GM21619 (cell line): ENCODE measurements around the gene ACACA.

ENCODE experiments used
- ATAC-seq: cut with Tn5 transposase; IDR thresholded peaks from one replicate; pipeline ENCODE4 v1.9.1; 2021; ENCODE audit not compliant: unreplicated experiment

Gene ACACA

DNA sequence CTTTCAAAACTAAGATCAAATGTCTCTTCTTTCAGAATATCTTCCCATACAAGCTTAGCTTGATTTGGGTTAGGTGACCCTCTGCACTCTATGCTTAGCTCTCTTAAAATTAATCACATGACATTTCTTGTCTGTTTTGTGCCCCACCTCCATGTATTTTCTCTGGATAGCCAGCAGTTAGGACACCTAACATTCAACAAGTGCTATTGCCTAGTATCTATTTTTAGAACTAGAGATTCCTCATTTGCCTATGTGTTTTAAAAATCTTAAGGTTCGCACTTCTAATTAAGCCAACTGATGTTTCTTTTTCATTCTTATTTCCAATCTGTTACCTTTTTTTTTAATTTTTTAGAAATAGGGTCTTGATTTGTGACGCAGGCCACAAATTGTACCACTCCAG is 160.6 kb downstream of the ACACA start:
- ATAC-seq = no peak

GRCh38 chr17:37240381-37240780 is 166.3 kb downstream of the ACACA start:
- ATAC-seq = no peak

DNA sequence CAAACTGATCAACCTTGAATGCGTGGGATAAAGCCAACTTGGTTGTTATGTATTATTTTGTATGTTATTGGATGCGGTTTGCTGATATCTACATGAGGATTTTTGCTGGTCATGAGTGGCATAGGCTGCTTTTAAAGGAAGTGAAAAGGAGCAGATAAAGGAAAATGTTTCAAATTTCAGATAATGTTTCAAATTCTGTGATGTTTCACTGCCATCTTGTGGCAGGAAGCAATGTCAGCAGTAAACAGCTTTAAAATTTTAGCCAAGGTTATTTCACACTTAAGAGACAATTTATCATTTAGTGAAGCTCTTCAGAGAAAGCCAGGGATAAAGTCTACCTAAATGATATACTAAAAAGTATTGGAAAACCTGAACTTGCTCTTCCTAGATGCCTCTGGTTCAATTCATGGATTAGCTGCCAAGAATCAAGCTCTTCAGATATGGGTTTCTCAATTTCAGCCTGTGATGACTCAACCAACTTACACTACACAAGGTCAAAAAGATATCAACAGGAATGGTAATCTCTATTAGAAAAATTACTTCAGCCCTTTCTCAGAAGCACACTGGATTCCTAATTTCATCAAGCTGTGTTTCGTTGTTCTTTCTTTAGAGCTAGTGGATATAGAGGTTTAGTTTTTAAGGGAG is 166.8 kb downstream of the ACACA start:
- ATAC-seq = no peak

GRCh38 chr17:37234106-37234505 is 172.5 kb downstream of the ACACA start:
- no peak for ATAC-seq

GRCh38 chr17:37233036-37233435 is 173.6 kb downstream of the ACACA start:
- ATAC-seq = no peak

DNA sequence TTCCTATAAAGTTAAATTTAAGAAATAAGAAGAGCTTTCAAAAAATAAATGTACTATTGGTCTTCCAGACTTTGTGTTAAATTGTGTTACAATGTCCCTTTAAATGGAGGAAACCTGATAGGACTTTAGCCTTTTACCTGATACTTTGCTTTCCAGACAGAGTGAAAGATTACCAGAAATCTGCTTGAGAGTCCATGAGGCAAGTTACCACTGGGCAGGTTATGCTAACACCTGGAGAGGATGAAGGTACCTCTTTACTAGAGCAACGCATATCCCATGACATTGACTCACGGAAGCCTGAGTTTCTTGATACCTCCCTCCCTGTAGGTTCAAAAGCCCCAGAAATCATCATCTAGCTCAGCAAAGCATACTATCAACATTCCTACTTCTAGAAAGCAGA is 174.7 kb downstream of the ACACA start:
- no peak for ATAC-seq

- no peak for ATAC-seq
Measured at GRCh38 chr17:37230633-37231032, 176.0 kb downstream of the ACACA start.

GRCh38 chr17:37225465-37225864 is 181.2 kb downstream of the ACACA start:
- no peak for ATAC-seq

DNA sequence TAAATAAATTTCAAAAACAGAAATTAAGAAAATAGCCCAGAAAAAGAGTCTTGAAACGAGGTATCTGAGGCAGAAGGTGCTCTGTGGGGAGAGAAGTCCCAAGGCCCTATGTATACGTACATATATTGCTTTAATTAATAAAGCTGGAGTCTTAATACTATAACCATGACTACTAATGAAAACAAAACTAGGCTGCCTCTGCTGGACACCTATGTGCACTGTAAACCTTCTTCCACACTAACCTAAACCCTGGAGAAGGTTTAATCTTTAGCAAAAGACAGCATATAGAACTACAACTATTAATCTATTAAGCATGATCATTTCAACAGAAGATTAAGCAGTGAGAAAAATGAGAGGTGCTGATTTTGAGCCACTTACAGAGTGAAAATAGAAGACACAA is 184.8 kb downstream of the ACACA start:
- ATAC-seq = no peak

DNA sequence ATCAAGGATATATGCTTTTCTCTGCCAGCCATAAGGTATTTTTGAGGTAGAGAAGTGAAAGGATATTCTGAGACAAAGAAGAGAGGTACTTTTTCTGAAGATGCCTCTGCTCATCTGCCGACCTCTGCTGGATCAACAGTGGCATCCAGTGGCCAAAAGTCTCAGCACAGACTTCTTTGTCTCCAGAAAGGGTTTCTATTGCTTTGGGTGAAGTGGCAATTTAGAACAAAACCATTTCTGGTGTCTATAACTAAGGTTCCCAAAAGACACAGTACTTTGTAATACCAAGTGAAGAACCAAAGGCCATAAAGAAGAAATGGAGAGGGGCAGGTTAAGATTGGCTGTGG is 186.1 kb downstream of the ACACA start:
- no peak for ATAC-seq

DNA sequence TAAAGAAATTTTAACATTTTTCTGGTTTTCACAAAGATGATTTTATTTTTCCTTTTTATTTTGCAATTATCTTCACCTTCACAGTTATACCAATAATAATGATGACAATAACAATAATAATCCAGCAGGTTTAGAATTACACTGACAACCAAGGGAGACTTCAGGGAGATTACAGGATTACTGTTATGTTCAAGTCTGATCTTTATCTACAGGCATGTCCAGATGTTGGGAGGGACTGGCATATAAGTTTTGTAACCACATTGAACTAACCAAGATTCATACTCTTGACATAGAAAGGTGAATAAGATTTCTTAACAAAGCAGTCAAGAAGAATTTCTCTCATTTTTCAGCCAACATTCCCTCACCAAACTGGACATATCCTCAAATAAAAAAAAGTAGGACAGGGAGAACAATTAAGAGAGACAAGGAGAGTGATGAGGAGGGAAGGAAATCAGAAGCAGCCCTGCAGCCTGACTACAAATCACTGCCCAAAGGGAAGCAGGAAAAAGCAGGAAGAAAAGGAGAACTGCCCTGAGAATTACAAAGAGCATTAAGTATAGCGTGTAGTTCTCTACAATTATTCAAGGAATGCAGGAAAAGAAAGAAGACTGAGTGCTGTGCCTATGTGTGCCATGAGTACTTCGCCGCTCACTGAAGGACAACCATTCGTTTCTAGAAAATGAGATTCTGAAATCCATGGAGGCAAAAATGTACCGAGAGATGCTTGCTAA is 186.6 kb downstream of the ACACA start:
- ATAC-seq = no peak

DNA sequence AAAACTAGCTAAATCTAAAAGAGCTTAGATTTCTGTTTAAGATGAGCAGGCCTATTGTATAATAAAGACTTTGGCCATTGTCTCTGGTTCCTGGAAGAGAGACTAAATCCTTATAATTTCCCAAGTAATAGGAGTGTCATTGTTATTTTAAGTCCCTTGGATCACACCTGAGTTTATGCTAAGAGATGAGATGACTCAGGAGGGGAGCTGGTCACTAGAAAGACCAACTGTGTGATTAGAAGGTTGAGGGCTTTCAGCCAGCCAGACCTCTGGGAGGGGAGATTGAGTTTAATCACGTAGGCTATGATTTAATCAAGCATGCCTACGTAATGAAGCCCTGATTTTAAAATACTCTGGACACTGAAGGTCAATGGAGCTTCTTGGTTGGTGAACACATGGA is 187.8 kb downstream of the ACACA start:
- no peak for ATAC-seq

DNA sequence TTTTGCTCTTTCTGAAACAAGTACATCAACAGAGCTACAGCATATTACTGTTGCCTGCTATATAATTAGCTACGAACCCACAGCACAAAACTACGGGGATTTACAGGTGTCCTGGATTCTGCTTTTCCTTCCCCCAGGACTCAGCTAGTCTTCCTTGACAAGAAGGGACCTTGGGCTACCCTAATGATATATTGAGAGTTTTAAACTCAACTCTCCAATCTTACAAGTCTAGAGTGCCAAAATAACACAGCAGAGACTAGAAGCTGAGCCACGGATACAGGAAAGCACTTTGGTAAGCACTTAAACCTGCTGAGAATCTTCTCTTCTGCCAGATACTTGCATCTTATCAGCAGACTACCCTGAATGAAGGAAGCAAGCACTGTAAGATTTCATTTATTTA is 192.2 kb downstream of the ACACA start:
- no peak for ATAC-seq

DNA sequence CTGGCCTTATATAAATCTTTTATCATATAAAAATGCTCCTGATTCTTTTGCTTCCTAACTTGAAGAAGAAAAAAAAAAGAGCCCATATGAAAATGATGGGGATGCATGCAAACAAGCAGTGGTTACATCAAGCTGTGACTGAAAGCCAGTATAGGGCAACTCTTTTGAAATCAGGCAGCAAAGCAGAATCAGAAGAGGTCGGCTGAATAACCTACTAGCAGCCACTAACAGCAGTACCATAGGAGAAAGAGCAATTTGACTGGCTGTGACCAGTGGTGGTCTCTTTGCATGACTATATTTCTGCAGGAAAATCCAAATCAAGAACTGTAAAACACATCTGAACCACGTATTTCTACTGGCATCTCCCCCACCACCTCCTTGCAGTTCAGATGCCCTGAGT is 192.7 kb downstream of the ACACA start:
- ATAC-seq = no peak

GRCh38 chr17:37212179-37212578 is 194.5 kb downstream of the ACACA start:
- no peak for ATAC-seq

GRCh38 chr17:37211136-37211535 is 195.5 kb downstream of the ACACA start:
- ATAC-seq = no peak

DNA sequence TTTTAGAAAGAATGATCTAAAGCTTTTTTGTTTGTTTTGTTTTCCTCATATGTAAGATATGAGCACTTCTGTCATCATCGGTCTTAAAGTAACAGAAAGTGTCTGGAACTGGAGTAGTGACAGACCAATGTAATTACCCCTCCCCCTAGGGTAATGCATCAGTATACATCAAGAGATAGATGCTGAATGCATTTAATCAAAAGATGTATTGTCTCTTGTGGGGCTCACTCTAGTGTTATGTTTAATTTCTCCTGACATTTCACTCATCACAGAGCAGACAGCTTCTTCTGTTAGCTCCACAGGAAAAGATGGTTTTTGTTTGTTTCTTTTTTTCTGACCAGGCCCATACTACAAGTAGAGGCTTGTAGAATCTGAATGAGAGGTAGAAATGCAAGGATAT is 199.5 kb downstream of the ACACA start:
- ATAC-seq = no peak

GRCh38 chr17:37206299-37206698 is 200.3 kb downstream of the ACACA start:
- ATAC-seq = no peak

- ATAC-seq = no peak
Measured at GRCh38 chr17:37200497-37200896, 206.1 kb downstream of the ACACA start.

- no peak for ATAC-seq
Measured at GRCh38 chr17:37197336-37197735, 209.3 kb downstream of the ACACA start.

DNA sequence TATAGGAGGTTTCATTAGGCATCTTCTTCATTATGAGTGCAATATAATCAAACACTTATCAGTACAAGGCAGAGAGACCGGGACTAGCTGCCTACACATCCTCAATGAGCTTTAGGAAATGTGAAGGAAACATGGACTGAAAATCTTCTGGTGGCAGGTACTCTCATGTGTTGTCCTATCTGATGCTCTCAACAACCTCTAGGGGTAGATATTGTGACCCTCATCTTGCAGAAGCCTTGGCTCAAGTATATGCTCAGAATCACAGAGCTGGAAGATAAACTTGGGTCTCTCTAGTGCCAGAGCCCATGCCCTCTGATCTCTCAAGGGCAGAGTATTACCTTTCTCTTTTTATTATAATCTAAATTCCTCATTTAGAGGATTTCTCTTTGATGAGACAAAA is 212.4 kb downstream of the ACACA start:
- ATAC-seq = no peak

DNA sequence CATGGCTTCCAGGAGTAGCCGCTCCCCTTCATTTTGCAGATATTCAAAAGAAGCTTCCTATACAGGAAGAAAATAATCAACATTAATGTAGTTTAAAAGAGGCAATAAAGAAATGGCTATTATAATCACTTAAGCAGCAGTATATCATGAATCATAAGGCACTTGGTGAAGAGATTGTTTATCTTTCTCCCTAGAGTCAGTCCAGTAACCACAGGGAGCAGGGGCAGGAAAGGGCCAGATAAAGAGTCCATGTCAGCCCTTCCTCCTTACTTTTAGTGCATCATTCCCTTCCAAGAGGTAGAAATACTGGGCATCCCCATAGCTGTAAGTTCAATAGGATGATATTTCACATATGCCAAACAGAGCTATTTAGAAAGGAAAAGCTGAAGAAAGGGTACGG is 215.4 kb downstream of the ACACA start:
- no peak for ATAC-seq

DNA sequence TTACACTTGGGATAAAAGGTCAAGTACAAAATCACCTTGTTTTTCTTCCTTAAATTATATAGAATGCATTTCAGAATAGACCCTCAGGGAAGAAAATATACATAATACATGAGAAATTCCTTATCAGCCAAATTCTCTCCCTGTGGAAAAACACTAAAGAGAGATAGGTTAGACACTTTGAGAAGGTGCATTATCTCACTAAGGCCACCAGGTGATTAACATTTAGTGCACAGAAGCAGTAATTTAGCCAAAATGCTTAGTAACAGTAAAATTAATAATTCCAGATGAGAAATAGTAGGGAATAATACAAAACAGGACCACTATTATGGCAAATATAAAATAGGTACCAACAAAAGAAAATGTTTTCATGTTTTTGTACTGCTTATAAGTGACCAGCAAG is 216.1 kb downstream of the ACACA start:
- ATAC-seq = no peak
